Fibroblast of lung (primary cell): Measurements from ENCODE around the gene CPN2.

Experiments
- EZH2 ChIP-seq: IDR thresholded peaks from 2 replicates; pipeline ENCODE4 v1.5.1; 2012; ENCODE audit warnings: low read length, control low read depth, mild to moderate bottlenecking; ENCODE audit errors: missing control alignments
- TF ChIP-seq, protein P1 (sequence below), 2 donors: IDR thresholded peaks in 1 of 2; conservative IDR thresholded peaks in 1 of 2; 1 replicate in 1 of 2; 2 replicates in 1 of 2; pipeline ENCODE4 v1.5.1; 2011 to 2012; ENCODE audit warnings: low read length in 2 of 2, control low read depth in 1 of 2, inconsistent platforms in 1 of 2, low read depth in 1 of 2, mild to moderate bottlenecking in 1 of 2

DNA sequence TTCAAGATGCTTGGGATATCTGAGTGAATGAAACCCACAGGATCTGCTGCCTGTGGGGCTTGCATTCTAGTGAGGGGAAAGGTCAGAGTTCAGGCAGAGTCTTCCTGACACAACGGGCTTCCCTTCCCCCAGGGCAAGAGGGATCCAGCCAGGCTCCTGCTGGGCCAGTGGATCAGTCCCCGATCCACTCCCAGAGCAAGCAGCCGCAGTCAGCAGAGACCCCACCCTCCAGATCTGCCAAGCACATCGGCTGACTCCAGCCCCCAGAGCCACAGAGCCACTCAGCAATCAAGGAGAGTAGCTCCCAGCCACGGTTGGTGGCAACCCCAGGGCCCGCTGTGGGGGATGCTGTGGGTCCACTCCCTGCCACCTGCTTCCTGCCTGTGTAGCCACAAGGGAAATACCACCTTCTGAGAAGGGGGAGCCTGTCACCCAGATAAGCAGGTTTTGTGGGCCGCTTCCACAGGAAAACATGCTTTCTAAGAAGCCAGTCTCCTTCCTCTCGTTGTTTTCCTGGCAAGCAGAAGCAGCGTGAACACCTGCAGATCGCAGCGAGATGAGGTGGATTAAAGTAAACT, 44.9 kb downstream of the CPN2 start:
- TF ChIP-seq, protein P1, sequence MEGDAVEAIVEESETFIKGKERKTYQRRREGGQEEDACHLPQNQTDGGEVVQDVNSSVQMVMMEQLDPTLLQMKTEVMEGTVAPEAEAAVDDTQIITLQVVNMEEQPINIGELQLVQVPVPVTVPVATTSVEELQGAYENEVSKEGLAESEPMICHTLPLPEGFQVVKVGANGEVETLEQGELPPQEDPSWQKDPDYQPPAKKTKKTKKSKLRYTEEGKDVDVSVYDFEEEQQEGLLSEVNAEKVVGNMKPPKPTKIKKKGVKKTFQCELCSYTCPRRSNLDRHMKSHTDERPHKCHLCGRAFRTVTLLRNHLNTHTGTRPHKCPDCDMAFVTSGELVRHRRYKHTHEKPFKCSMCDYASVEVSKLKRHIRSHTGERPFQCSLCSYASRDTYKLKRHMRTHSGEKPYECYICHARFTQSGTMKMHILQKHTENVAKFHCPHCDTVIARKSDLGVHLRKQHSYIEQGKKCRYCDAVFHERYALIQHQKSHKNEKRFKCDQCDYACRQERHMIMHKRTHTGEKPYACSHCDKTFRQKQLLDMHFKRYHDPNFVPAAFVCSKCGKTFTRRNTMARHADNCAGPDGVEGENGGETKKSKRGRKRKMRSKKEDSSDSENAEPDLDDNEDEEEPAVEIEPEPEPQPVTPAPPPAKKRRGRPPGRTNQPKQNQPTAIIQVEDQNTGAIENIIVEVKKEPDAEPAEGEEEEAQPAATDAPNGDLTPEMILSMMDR (conservative IDR thresholded peaks at IDR 0.05 in 1 of 2, IDR thresholded peaks at IDR 0.05 in 1 of 2; ENCODE audit: low read depth in 1 of 2, low read length in 2 of 2), result no peak
- TF ChIP-seq EZH2, result no peak
